PFSK-1 (cell line): ENCODE data around the gene ADGRA1.

Experiments used
- POLR2AphosphoS5 ChIP-seq: IDR thresholded peaks from 2 replicates; pipeline ENCODE4 v1.6.1; 2012; ENCODE audit warnings: low read depth, mild to moderate bottlenecking, control low read depth, low read length, moderate library complexity
- TAF1 ChIP-seq: IDR thresholded peaks from 2 replicates; pipeline ENCODE4 v1.6.1; 2012; ENCODE audit warnings: low read length, control low read depth, borderline replicate concordance; ENCODE audit not compliant: insufficient read depth

GRCh38 chr10:133159950-133160825, 72.5 kb downstream of the ADGRA1 start, which contains the start of gene KNDC1:
- TF ChIP-seq POLR2AphosphoS5 (no peak), TAF1 (no peak)
